ENCODE results near the gene EFCAB12. TPM values are rescaled to one million over a fixed set of nuclear protein-coding genes. Genes with fewer than 3 reads are reported as not detected.
"Not testable (repeated sequence)": the region's sequence is repeated elsewhere in the genome, so short reads cannot be mapped to it uniquely, and the experiment has no call there.

Gene EFCAB12
- total RNA-seq, 1 donor from 2014 or later: 0.34 TPM

DNA sequence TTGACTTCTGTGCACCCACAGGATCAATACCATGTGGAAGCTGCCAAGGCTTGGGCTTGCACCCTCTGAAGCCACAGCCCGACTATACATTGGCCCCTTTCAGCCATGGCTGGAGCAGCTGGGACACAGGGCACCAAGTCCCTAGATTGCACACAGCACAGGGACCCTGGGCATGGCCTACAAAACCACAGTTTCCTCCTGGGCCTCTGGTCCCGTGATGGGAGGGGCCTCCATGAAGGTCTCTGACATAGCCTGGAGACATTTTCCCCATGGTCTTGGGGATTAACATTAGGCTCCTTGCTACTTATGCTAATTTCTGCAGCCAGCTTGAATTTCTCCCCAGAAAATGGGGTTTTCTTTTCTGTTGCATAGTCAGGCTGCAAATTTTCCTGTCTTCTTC is 63.6 kb downstream of the EFCAB12 start:
- intact Hi-C loops (cut with micrococcal nuclease): loop anchor here (1.0 kb wide), 1 partner anchor 9 kb away; no protein-coding TSS in a partner anchor
- H3K4me1 Mint-ChIP-seq (ENCODE audit: low read depth); H3K27ac Mint-ChIP-seq: not testable (repeated sequence)

DNA sequence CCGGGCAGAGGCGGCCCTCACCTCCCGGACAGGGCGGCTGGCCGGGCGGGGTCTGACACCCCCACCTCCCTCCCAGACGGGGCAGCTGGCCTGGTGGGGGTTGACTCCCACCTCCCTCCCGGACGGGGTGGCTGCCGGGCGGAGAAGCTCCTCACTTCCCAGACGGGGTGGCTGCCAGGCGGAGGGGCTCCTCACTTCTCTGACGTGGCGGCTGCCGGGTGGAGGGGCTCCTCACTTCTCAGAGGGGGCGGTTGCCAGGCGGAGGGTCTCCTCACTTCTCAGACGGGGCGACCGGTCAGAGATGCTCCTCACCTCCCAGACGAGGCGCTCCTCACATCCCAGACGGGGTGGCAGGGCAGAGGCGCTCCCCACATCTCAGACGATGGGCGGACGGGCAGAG is 65.1 kb downstream of the EFCAB12 start:
- H3K36me3 Mint-ChIP-seq (ENCODE audit: low read depth); H3K27me3 Mint-ChIP-seq (ENCODE audit: insufficient read depth); H3K27ac Mint-ChIP-seq; H3K4me3 Mint-ChIP-seq; H3K9me3 Mint-ChIP-seq; H3K4me1 Mint-ChIP-seq (ENCODE audit: low read depth); DNase-seq (ENCODE audit: low spot score); intact Hi-C loops (cut with micrococcal nuclease): not testable (repeated sequence)

More for the DNA sequence above, 63.6 kb downstream of the EFCAB12 start:
- not testable (repeated sequence) for H3K4me3 Mint-ChIP-seq; H3K36me3 Mint-ChIP-seq (ENCODE audit: low read depth); H3K27me3 Mint-ChIP-seq (ENCODE audit: insufficient read depth); DNase-seq (ENCODE audit: low spot score); H3K9me3 Mint-ChIP-seq

DNA sequence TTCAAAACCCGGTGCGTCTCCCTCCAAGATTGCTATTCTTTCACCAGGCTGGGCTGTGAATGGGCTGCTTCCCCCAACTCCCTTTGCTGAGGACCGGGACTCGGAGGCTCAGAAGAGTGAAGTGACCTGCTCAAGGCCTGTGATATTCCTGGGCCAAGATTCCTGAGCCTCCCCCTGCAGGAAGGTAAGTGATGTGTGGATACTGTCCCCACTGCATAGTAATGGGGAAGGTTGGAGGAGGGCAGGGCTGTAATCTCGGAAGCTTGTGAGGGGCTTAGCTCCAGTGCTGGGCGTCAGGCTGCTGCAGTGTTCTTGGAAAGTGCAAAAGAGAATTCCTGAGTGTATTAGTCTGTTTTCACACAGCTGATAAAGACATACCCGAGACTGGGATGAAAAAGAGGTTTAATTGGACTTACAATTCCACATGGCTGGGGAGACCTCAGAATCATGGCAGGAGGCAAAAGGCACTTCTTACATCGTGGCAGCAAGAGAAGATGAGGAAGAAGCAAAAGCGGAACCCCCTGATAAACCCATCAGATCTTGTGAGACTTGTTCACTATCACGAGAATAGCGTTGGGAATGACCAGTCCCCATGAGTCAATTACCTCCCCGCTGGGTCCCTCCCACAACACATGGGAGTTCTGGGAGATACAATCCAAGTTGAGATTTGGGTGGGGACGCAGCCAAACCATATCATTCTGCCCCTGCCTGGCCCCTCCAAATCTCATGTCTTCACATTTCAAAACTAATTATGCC is 67.6 kb downstream of the EFCAB12 start:
- H3K27ac Mint-ChIP-seq: no peak overlapping the region
- H3K9me3 Mint-ChIP-seq: no peaks in the 10 kb centered on the region
- no peaks in the 10 kb centered on the region for H3K27me3 Mint-ChIP-seq (ENCODE audit: insufficient read depth)
- no peak overlapping the region for H3K4me3 Mint-ChIP-seq
- H3K4me1 Mint-ChIP-seq (ENCODE audit: low read depth): no peaks in the 10 kb centered on the region
- intact Hi-C loops (cut with micrococcal nuclease): no loop called here
- no peak for DNase-seq (ENCODE audit: low spot score)
- H3K36me3 Mint-ChIP-seq (ENCODE audit: low read depth): no peaks in the 10 kb centered on the region

DNA sequence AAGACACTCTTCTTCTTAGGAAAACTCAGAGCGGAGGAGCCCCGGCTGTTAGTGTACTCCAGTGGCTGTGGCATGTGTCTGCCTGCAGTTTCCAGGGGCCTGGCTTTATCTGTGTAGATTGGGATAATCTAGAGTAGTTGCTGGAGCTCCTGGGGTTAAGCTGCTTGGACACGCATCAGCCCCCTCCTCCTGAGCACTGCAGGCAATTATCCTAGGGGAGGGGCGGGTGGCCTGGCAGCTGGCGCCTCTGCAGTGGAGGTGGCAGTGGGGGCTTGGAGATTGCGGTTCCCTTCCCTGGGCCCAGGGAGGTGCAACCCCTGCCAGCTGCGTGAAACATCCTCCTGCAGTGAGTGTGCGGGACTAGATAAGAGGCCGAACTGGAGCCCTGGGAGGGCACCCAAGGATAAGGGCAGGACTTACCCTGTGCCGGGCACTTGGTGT is 68.2 kb downstream of the EFCAB12 start:
- H3K27ac Mint-ChIP-seq: no peak overlapping the region
- H3K4me3 Mint-ChIP-seq: no peak overlapping the region
- H3K36me3 Mint-ChIP-seq (ENCODE audit: low read depth): no peaks in the 10 kb centered on the region
- intact Hi-C loops (cut with micrococcal nuclease): no loop called here
- H3K27me3 Mint-ChIP-seq (ENCODE audit: insufficient read depth): no peaks in the 10 kb centered on the region
- no peaks in the 10 kb centered on the region for H3K9me3 Mint-ChIP-seq
- H3K4me1 Mint-ChIP-seq (ENCODE audit: low read depth): no peaks in the 10 kb centered on the region
- no peak for DNase-seq (ENCODE audit: low spot score)

DNA sequence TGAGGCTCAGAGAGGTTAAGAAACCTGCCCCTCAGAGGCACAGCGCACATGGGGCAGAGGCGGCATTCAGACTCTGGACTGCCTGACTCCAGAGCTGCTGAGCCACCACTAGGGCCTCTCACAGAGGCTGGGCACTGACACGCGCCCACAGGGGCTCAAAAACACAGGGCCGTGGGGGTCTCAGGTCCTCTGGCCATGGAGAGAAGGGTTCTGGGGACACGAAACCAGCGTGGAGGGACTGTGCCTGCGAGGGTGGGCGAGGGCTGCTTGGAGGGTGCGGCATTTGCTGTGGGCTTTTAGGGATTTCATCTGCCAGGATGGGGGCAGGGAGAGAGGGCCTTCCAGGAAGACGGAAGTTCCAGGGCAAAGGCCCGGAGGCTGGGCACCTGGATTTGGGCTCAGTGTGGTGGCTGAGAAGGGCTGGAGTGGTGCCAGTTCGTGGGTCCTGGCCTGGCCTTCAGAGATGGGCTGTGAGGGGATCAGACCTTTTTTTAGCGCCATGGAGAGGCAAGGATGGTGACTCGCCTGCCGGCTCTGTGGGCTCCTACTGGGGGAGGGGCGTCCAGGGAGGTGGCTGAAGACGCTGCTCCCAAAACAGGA is 69.6 kb downstream of the EFCAB12 start:
- no peak for DNase-seq (ENCODE audit: low spot score)
- no peaks in the 10 kb centered on the region for H3K27me3 Mint-ChIP-seq (ENCODE audit: insufficient read depth)
- no peak overlapping the region for H3K27ac Mint-ChIP-seq
- H3K4me1 Mint-ChIP-seq (ENCODE audit: low read depth): no peaks in the 10 kb centered on the region
- H3K36me3 Mint-ChIP-seq (ENCODE audit: low read depth): no peaks in the 10 kb centered on the region
- intact Hi-C loops (cut with micrococcal nuclease): no loop called here
- H3K9me3 Mint-ChIP-seq: no peaks in the 10 kb centered on the region
- H3K4me3 Mint-ChIP-seq: no peak overlapping the region

DNA sequence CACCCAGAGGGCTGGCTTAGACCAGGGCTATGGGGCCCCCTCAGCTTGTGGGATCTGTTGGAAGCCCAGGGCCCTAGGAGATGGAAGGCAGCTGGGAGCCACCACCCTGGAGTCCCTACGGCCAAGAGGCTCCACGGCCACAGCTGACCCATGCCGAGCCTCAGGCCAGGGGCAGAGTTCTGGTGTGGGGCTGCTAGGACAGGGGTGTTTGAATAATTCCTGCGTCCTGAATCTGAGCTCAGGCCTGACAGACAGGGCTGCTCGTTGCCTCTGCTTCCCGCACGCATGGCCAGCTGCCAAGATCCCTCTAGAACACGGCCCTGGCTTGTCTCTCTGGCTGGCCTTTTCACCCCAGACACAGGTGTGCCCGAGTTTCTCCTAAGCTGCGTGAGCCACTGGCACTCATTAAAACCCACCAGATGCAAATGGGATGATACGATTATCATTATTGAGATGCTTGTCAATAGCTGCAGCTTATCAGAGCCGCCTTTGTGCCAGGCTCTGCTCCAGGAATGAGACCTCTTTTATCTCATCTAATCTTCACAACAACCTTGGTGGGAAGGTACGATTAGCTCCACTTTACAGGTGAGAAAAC is 70.2 kb downstream of the EFCAB12 start:
- DNase-seq (ENCODE audit: low spot score): no peak
- Mint-ChIP-seq H3K9me3 (no peaks in the 10 kb centered on the region), H3K36me3 (ENCODE audit: low read depth) (no peaks in the 10 kb centered on the region), H3K27me3 (ENCODE audit: insufficient read depth) (no peaks in the 10 kb centered on the region), H3K4me1 (ENCODE audit: low read depth) (no peaks in the 10 kb centered on the region), H3K4me3 (no peak overlapping the region), H3K27ac (no peak overlapping the region)
- intact Hi-C loops (cut with micrococcal nuclease): no loop called here

DNA sequence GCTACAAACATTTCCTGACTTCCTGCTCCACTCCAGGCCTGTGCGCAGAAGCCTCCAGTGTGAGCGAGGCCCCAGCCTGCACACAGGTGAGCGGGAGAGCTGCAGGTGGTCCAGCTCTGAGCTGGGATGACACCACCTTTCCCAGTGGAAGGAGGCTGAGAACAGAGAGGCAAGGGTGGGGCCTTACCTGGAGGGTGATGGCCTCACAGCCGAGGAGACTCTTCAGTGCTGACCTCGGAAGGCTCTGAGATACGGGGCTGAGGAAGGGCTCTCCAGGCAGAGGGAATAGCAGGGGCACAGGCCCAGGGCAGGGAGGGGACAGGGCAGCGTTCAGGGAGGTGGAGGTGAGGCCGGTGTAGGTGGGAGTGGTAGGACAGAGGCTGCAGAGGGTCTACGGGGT is 70.8 kb downstream of the EFCAB12 start:
- Mint-ChIP-seq H3K4me3 (no peak overlapping the region), H3K36me3 (ENCODE audit: low read depth) (no peaks in the 10 kb centered on the region), H3K4me1 (ENCODE audit: low read depth) (no peaks in the 10 kb centered on the region), H3K27me3 (ENCODE audit: insufficient read depth) (peaks cover 3% of the 10 kb centered on the region), H3K27ac (no peak overlapping the region), H3K9me3 (no peaks in the 10 kb centered on the region)
- intact Hi-C loops (cut with micrococcal nuclease): no loop called here
- no peak for DNase-seq (ENCODE audit: low spot score)

DNA sequence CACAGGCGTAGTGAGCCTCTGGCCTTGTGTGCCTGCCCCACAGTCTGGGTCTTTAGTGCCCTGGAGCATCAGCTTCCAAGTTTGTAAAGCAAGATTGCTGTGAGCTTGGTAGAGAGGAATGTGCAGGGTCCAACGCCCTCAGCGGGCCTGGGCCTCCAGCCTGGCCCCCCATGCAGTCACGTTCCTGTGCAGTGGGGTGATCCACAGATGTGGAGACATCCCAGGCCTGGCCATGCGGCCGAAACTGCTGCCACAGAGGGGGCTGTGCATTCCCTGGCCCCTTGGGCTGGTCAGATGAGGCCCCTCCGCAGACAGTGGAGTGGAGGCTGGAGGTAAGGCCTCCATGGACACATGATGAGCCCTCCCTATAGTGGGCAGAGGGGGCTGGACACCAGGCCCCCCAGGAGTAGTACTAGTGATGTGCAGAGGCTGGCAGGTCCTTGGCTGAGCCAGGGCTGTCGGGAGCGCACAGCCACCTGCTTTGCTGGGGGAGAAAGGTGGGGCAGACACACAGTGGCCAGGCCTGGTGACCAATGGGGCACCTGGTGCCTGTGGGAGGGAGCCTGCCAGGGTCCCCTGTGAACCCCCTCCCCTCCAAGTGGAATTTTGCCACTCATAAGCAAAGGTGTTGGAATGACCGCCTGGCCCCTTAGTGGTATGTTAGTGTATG is 71.5 kb downstream of the EFCAB12 start:
- no peak overlapping the region for H3K27ac Mint-ChIP-seq
- DNase-seq (ENCODE audit: low spot score): no peak
- H3K9me3 Mint-ChIP-seq: no peaks in the 10 kb centered on the region
- intact Hi-C loops (cut with micrococcal nuclease): loop anchor here (1.0 kb wide), 1 partner anchor 8 kb away; no protein-coding TSS in a partner anchor
- H3K4me1 Mint-ChIP-seq (ENCODE audit: low read depth): no peaks in the 10 kb centered on the region
- H3K36me3 Mint-ChIP-seq (ENCODE audit: low read depth): no peaks in the 10 kb centered on the region
- H3K27me3 Mint-ChIP-seq (ENCODE audit: insufficient read depth): peaks cover 3% of the 10 kb centered on the region
- H3K4me3 Mint-ChIP-seq: no peak overlapping the region

DNA sequence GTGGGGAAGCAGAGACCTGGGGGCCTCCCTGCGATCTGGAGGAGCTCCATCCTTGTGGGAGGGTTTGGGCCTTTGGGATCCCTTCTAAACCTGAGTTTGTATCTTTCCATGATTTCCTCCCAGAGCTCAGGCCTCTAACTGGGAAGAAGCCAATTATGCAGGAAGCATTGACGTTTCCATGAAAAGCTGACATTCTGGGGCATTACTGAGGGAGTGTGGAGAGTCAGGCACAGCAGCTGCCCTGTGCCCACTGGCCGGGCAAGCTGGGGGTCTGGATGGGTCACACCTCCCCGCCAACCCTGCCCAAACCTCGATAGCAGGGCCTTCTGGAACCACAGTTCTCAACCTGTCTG is 74.9 kb downstream of the EFCAB12 start:
- no peak overlapping the region for H3K27ac Mint-ChIP-seq
- H3K36me3 Mint-ChIP-seq (ENCODE audit: low read depth): no peaks in the 10 kb centered on the region
- no peak overlapping the region for H3K4me3 Mint-ChIP-seq
- intact Hi-C loops (cut with micrococcal nuclease): no loop called here
- no peak for DNase-seq (ENCODE audit: low spot score)
- H3K4me1 Mint-ChIP-seq (ENCODE audit: low read depth): no peaks in the 10 kb centered on the region
- peaks cover 3% of the 10 kb centered on the region for H3K27me3 Mint-ChIP-seq (ENCODE audit: insufficient read depth)
- H3K9me3 Mint-ChIP-seq: no peaks in the 10 kb centered on the region

DNA sequence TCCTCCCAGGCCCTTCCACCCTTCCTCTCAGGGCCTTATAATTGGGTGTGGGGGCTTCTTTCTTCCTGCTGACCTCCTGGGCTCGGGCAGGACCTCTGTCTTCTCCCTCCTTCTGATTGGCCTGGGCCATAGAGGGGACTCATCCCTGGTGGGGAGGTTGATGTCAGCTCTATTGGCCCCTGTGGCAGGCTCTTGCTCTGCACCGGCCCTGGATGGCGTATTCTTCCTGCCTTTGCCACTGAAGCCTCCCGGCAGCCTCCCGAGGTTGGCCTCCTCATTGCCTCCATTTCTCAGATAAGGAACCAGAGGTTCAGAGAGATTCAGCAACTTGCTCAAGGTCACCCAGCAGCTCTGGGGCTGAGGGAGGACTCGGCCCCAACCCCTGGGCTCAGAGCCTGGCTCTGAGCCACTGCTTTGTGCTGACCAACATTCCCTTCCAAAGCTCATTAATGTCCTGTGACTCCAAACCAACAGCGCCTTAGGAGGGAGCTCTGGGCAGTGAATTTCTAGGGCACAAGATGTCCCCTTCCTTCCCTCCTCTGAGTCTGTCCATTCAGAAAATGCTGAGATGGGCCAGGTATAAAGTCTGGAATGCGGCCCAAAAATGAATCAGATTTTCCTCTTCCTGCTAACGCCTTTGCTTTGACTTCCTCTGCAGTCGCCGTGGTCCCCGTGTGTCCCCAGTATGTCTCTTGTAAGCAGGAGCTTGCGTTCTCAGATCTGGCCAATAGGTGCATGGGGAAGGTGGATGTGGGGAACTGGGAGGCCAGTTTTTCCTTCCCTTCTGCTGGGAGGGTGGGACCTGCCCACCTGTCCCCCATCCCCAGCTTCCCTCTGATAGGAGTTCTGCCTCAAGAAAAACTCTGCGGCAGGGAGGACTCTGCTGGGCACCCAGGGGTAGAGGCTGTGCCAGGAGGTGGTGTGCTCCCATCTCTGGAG is 75.5 kb downstream of the EFCAB12 start:
- Mint-ChIP-seq H3K4me3 (no peak overlapping the region), H3K36me3 (ENCODE audit: low read depth) (no peaks in the 10 kb centered on the region), H3K4me1 (ENCODE audit: low read depth) (no peaks in the 10 kb centered on the region), H3K9me3 (no peaks in the 10 kb centered on the region), H3K27me3 (ENCODE audit: insufficient read depth) (peaks cover 3% of the 10 kb centered on the region), H3K27ac (no peak overlapping the region)
- no peak for DNase-seq (ENCODE audit: low spot score)
- intact Hi-C loops (cut with micrococcal nuclease): no loop called here

DNA sequence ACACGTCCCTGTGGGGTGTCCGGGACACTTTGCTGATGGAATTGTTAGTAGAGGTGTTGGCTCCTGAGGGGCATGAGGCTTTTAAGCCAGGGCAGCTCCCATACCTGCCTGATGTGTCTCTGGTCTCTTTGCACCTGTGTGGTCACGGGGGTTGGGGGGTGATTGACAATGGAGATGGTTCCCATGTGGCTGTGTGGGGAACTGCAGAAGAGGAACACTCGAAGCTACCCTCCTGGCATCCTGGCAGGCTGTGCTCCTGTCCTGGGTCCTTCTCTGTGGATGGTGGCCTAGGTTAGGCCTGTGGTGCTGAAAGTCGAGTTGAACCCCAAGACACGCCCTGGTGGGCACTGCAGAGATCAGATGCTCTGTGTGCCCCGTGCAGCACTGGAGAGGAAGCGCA is 76.4 kb downstream of the EFCAB12 start:
- Mint-ChIP-seq H3K4me1 (ENCODE audit: low read depth) (no peaks in the 10 kb centered on the region), H3K27ac (no peak overlapping the region), H3K9me3 (no peaks in the 10 kb centered on the region), H3K36me3 (ENCODE audit: low read depth) (no peaks in the 10 kb centered on the region), H3K27me3 (ENCODE audit: insufficient read depth) (peaks cover 3% of the 10 kb centered on the region), H3K4me3 (no peak overlapping the region)
- no peak for DNase-seq (ENCODE audit: low spot score)
- intact Hi-C loops (cut with micrococcal nuclease): no loop called here

All from activated T-helper 1 cell treated with anti-CD3 and anti-CD28 coated beads, Interleukin-12 subunit alpha, Interleukin-12 subunit beta, Interleukin-2, Interleukin-4 antibody, amounts not matched to agents 30 ng/mL and 10 ng/mL and 1 ng/mL, durations not matched to agents 14 hours and 24 hours and 36 hours (primary cell).